OCI-LY3 (cell line): ENCODE data around the gene SAMD5.

Experiments
- H2AFZ ChIP-seq: fragments of 200-600, 300-600 bp; shearing (Covaris generic); 2 replicates; pipeline ENCODE4 v1.6.0; 2014; ENCODE audit warnings: antibody characterized with exemption, low read depth, low read length
- H3K27ac ChIP-seq: fragments of 200-600, 300-600 bp; sonication (generic); 2 replicates; pipeline ENCODE4 v1.5.1; 2014; ENCODE audit warnings: mild to moderate bottlenecking, low read length, moderate library complexity, mixed read lengths
- H3K27me3 ChIP-seq: fragments of 200-600, 300-600 bp; sonication (generic); 2 replicates; pipeline ENCODE4 v1.6.1; 2014; ENCODE audit warnings: low read depth, low read length, mixed read lengths
- H3K36me3 ChIP-seq: fragments of 200-600, 300-600 bp; sonication (generic); replicated peaks from 2 replicates; pipeline ENCODE3; 2014; ENCODE audit warnings: low read depth, low read length, mixed read lengths
- H3K4me1 ChIP-seq: fragments of 300-600, 200-600 bp; sonication (generic); 2 replicates; pipeline ENCODE4 v1.6.1; 2014; ENCODE audit warnings: low read length, mixed read lengths
- H3K4me2 ChIP-seq: fragments of 200-600, 300-600 bp; sonication (generic); 2 replicates; pipeline ENCODE4 v1.6.1; 2014; ENCODE audit warnings: low read length, mixed read lengths
- H3K4me3 ChIP-seq: fragments of 300-600, 200-600 bp; sonication (generic); 2 replicates; pipeline ENCODE4 v1.5.1; 2014; ENCODE audit warnings: antibody characterized with exemption, mild to moderate bottlenecking, low read length, moderate library complexity
- H3K79me2 ChIP-seq: fragments of 300-600, 200-600 bp; shearing (Covaris generic); 2 replicates; pipeline ENCODE4 v1.6.1; 2014; ENCODE audit warnings: mild to moderate bottlenecking, low read length, mixed read lengths
- H3K9ac ChIP-seq: fragments of 300-600, 200-600 bp; shearing (Covaris generic); 2 replicates; pipeline ENCODE4 v1.6.0; 2014; ENCODE audit warnings: mild to moderate bottlenecking, low read length, moderate library complexity
- H3K9me3 ChIP-seq: fragments of 200-600, 300-600 bp; shearing (Covaris generic); 2 replicates; pipeline ENCODE4 v1.6.1; 2014; ENCODE audit warnings: low read length, mixed read lengths; ENCODE audit not compliant: insufficient read depth
- H4K20me1 ChIP-seq: fragments of 200-600, 300-600 bp; sonication (generic); 2 replicates; pipeline ENCODE4 v1.6.1; 2016; ENCODE audit warnings: low read length, mixed read lengths; ENCODE audit not compliant: insufficient read depth
- CTCF ChIP-seq: fragments of 200-600, 300-600 bp; sonication (generic); IDR thresholded peaks from 2 replicates; pipeline ENCODE4 v1.5.1; 2014; ENCODE audit warnings: antibody characterized with exemption, low read length, low read depth
- EZH2phosphoT487 ChIP-seq: fragments of 200-600 bp; shearing (Covaris generic); IDR thresholded peaks from 2 replicates; pipeline ENCODE4 v1.6.1; 2018; ENCODE audit warnings: antibody characterized with exemption, mixed run types, low read depth

The SAMD5 gene

GRCh38 chr6:147527197-147527596 is 18.7 kb downstream of the SAMD5 start:
- H2AFZ ChIP-seq = no peak overlapping the region
- H3K9ac ChIP-seq = no peak overlapping the region
- no peak overlapping the region for H3K4me3 ChIP-seq
- no peak overlapping the region for H3K4me2 ChIP-seq
- H3K36me3 ChIP-seq = no peaks in the 10 kb centered on the region
- H3K4me1 ChIP-seq = no peaks in the 10 kb centered on the region
- no peaks in the 10 kb centered on the region for H3K79me2 ChIP-seq
- no peak overlapping the region for H3K27ac ChIP-seq
- no peaks in the 10 kb centered on the region for H3K9me3 ChIP-seq
- no peak for TF ChIP-seq CTCF
- no peak for TF ChIP-seq EZH2phosphoT487
- H3K27me3 ChIP-seq = no peaks in the 10 kb centered on the region
- H4K20me1 ChIP-seq = no peaks in the 10 kb centered on the region

GRCh38 chr6:147528511-147529145 is 20.1 kb downstream of the SAMD5 start:
- no peaks in the 10 kb centered on the region for H3K79me2 ChIP-seq
- no peaks in the 10 kb centered on the region for H4K20me1 ChIP-seq
- no peak overlapping the region for H3K27ac ChIP-seq
- H3K36me3 ChIP-seq = no peaks in the 10 kb centered on the region
- no peak for TF ChIP-seq EZH2phosphoT487
- TF ChIP-seq CTCF = no peak
- no peaks in the 10 kb centered on the region for H3K9me3 ChIP-seq
- no peak overlapping the region for H2AFZ ChIP-seq
- H3K9ac ChIP-seq = no peak overlapping the region
- no peaks in the 10 kb centered on the region for H3K27me3 ChIP-seq
- H3K4me3 ChIP-seq = no peak overlapping the region
- H3K4me2 ChIP-seq = no peak overlapping the region
- H3K4me1 ChIP-seq = no peaks in the 10 kb centered on the region

GRCh38 chr6:147530132-147531060 is 21.9 kb downstream of the SAMD5 start:
- Histone ChIP-seq H3K27ac (no peak overlapping the region), H4K20me1 (no peaks in the 10 kb centered on the region), H2AFZ (no peak overlapping the region), H3K27me3 (no peaks in the 10 kb centered on the region), H3K36me3 (no peaks in the 10 kb centered on the region), H3K4me1 (no peaks in the 10 kb centered on the region), H3K9ac (no peak overlapping the region), H3K79me2 (no peaks in the 10 kb centered on the region), H3K4me3 (no peak overlapping the region), H3K9me3 (no peaks in the 10 kb centered on the region), H3K4me2 (no peak overlapping the region)
- TF ChIP-seq EZH2phosphoT487 (no peak), CTCF (no peak)

- no peak overlapping the region for H3K9ac ChIP-seq
- H2AFZ ChIP-seq = no peak overlapping the region
- H3K9me3 ChIP-seq = no peaks in the 10 kb centered on the region
- H3K27me3 ChIP-seq = no peaks in the 10 kb centered on the region
- no peak overlapping the region for H3K4me3 ChIP-seq
- no peak overlapping the region for H3K27ac ChIP-seq
- no peak overlapping the region for H3K4me2 ChIP-seq
- H3K36me3 ChIP-seq = no peaks in the 10 kb centered on the region
- H3K79me2 ChIP-seq = no peaks in the 10 kb centered on the region
- H4K20me1 ChIP-seq = no peaks in the 10 kb centered on the region
- no peaks in the 10 kb centered on the region for H3K4me1 ChIP-seq
- TF ChIP-seq CTCF (no peak), EZH2phosphoT487 (no peak)
Measured at GRCh38 chr6:147531321-147531720, 22.8 kb downstream of the SAMD5 start.
